SK-N-SH (cell line): Measurements from ENCODE around the gene FOXK1. TPM values are rescaled to one million over a fixed set of nuclear protein-coding genes. Genes with fewer than 3 reads are reported as not detected.

Source experiments
- CTCF ChIA-PET: fragments of 300-600, 350-600 bp; formaldehyde crosslinking; extraction: SDS; loops from one replicate; lab custom pipeline; 2021; lab: Yijun Ruan, JAX
- POLR2A ChIA-PET: fragments of 350-600 bp; sonication (Branson Sonifier 250); formaldehyde crosslinking; extraction: SDS; loops from one replicate; lab custom pipeline; 2020; ENCODE audit warnings: antibody characterized with exemption, inconsistent platforms; lab: Yijun Ruan, JAX
- DNase-seq: peaks from one replicate; pipeline ENCODE4 v3.0.0; 2012
- H2AFZ ChIP-seq: fragments of 200-600 bp; sonication (generic); 2 replicates; pipeline ENCODE4 v1.8.1; 2016; ENCODE audit warnings: antibody characterized with exemption, mild to moderate bottlenecking, low read depth
- H3F3A ChIP-seq: fragments of 200-600 bp; sonication (generic); replicated peaks from 2 replicates; pipeline ENCODE3; 2016; ENCODE audit warnings: antibody characterized with exemption, mild to moderate bottlenecking; ENCODE audit not compliant: insufficient read depth
- H3K27ac ChIP-seq, 2 experiments: fragments of 200-500 bp in 1 of 2; fragments of 200-600 bp in 1 of 2; sonication (Bioruptor generic) in 1 of 2; sonication (generic), shearing (Covaris generic) in 1 of 2; 2 replicates each; pipeline versions ENCODE4 v1.5.1 to v1.6.1; 2014 to 2016; ENCODE audit warnings: low read depth in 2 of 2, inconsistent platforms in 1 of 2, low read length in 1 of 2, mild to moderate bottlenecking in 1 of 2, mixed read lengths in 1 of 2
- H3K27me3 ChIP-seq: fragments of 200-600 bp; sonication (generic), shearing (Covaris generic); 2 replicates; pipeline ENCODE4 v1.6.1; 2016; ENCODE audit warnings: mixed run types; ENCODE audit not compliant: insufficient read depth
- H3K36me3 ChIP-seq, 2 experiments: fragments of 200-500 bp in 1 of 2; fragments of 200-600 bp in 1 of 2; sonication (Bioruptor generic) in 1 of 2; sonication (generic) in 1 of 2; replicated peaks in 1 of 2; 2 replicates each; pipeline versions ENCODE3 to v1.5.1; 2014 to 2016; ENCODE audit warnings: low read length in 1 of 2, mild to moderate bottlenecking in 1 of 2; ENCODE audit not compliant: insufficient read depth in 2 of 2, control insufficient read depth in 1 of 2
- H3K4me1 ChIP-seq, 2 experiments: fragments of 200-500 bp in 1 of 2; fragments of 200-600 bp in 1 of 2; sonication (Bioruptor generic) in 1 of 2; sonication (generic), shearing (Covaris generic) in 1 of 2; 2 replicates each; pipeline versions ENCODE4 v1.5.1 to v1.6.1; 2014 to 2016; ENCODE audit warnings: low read depth in 1 of 2, low read length in 1 of 2, mixed run types in 1 of 2; ENCODE audit not compliant: insufficient read depth in 2 of 2, control insufficient read depth in 1 of 2
- H3K4me2 ChIP-seq: fragments of 200-600 bp; sonication (generic), shearing (Covaris generic); 2 replicates; pipeline ENCODE4 v1.6.1; 2017; ENCODE audit warnings: mixed run types
- H3K4me3 ChIP-seq, 2 experiments: fragments of 200-500 bp in 1 of 2; fragments of 200-600 bp in 1 of 2; sonication (Bioruptor generic) in 1 of 2; sonication (generic), shearing (Covaris generic) in 1 of 2; 2 replicates each; pipeline versions ENCODE4 v1.5.1 to v1.8.1; 2014 to 2016; ENCODE audit warnings: low read depth in 2 of 2, inconsistent platforms in 1 of 2, low read length in 1 of 2, mild to moderate bottlenecking in 1 of 2, mixed read lengths in 1 of 2, moderate library complexity in 1 of 2
- H3K79me2 ChIP-seq: fragments of 200-600 bp; sonication (generic); 2 replicates; pipeline ENCODE4 v1.8.1; 2017; ENCODE audit warnings: mild to moderate bottlenecking; ENCODE audit not compliant: insufficient read depth
- H3K9ac ChIP-seq: fragments of 200-600 bp; sonication (generic); 2 replicates; pipeline ENCODE4 v1.6.1; 2017; ENCODE audit warnings: mixed run types
- H3K9me2 ChIP-seq: fragments of 200-600 bp; sonication (generic); 2 replicates; pipeline ENCODE4 v1.6.1; 2017; ENCODE audit warnings: mixed run types
- H3K9me3 ChIP-seq: fragments of 200-600 bp; sonication (generic); 2 replicates; pipeline ENCODE4 v1.6.1; 2017; ENCODE audit warnings: mixed run types, mild to moderate bottlenecking, moderate library complexity
- H4K20me1 ChIP-seq: fragments of 200-600 bp; sonication (generic); 2 replicates; pipeline ENCODE4 v1.6.1; 2017; ENCODE audit warnings: mild to moderate bottlenecking, mixed run types; ENCODE audit not compliant: insufficient read depth
- CHD2 ChIP-seq: fragments of 150-350 bp; IDR thresholded peaks from 2 replicates; pipeline ENCODE4 v1.6.1; 2018; ENCODE audit warnings: low read length; ENCODE audit not compliant: partially characterized antibody
- ELF1 ChIP-seq: IDR thresholded peaks from 2 replicates; pipeline ENCODE4 v1.4.0; 2012
- FOSL2 ChIP-seq: IDR thresholded peaks from 2 replicates; pipeline ENCODE4 v1.4.0; 2012; ENCODE audit warnings: low read depth, mild to moderate bottlenecking, moderate library complexity, borderline replicate concordance
- FOXM1 ChIP-seq: IDR thresholded peaks from 2 replicates; pipeline ENCODE4 v1.4.0; 2012; ENCODE audit warnings: low read depth, mild to moderate bottlenecking
- GABPA ChIP-seq: IDR thresholded peaks from 2 replicates; pipeline ENCODE4 v1.4.0; 2012; ENCODE audit warnings: low read depth, mild to moderate bottlenecking
- GATA2 ChIP-seq: sonication (generic); formaldehyde crosslinking; IDR thresholded peaks from 2 replicates; pipeline ENCODE4 v1.5.0; 2020; ENCODE audit warnings: mild to moderate bottlenecking, missing genetic modification reagents
- NRF1 ChIP-seq: IDR thresholded peaks from 2 replicates; pipeline ENCODE4 v1.6.1; 2012; ENCODE audit warnings: low read depth, mild to moderate bottlenecking, low read length
- POLR2AphosphoS5 ChIP-seq: IDR thresholded peaks from 2 replicates; pipeline ENCODE4 v1.6.1; 2012; ENCODE audit warnings: low read depth, low read length
- RAD21 ChIP-seq: IDR thresholded peaks from 2 replicates; pipeline ENCODE4 v1.6.1; 2012; ENCODE audit warnings: mild to moderate bottlenecking, low read length
- REST ChIP-seq: IDR thresholded peaks from 2 replicates; pipeline ENCODE4 v1.6.1; 2012; ENCODE audit warnings: mild to moderate bottlenecking, low read depth, low read length, moderate library complexity
- RFX5 ChIP-seq: IDR thresholded peaks from 2 replicates; pipeline ENCODE4 v1.6.1; 2012; ENCODE audit warnings: mild to moderate bottlenecking, improper control_type of control experiment, low read length
- RXRA ChIP-seq: IDR thresholded peaks from 2 replicates; pipeline ENCODE4 v1.4.0; 2012; ENCODE audit warnings: low read depth, mild to moderate bottlenecking, borderline replicate concordance
- SIN3A ChIP-seq: IDR thresholded peaks from 2 replicates; pipeline ENCODE4 v1.6.1; 2012; ENCODE audit warnings: low read depth, mild to moderate bottlenecking, low read length, moderate library complexity, borderline replicate concordance
- TAF1 ChIP-seq: IDR thresholded peaks from 2 replicates; pipeline ENCODE4 v1.6.1; 2012; ENCODE audit warnings: low read depth, mild to moderate bottlenecking, low read length, moderate library complexity, borderline replicate concordance
- TEAD4 ChIP-seq: IDR thresholded peaks from 2 replicates; pipeline ENCODE4 v1.4.0; 2012; ENCODE audit warnings: mild to moderate bottlenecking, borderline replicate concordance; ENCODE audit not compliant: insufficient read depth
- YY1 ChIP-seq: IDR thresholded peaks from 2 replicates; pipeline ENCODE4 v1.4.0; 2012; ENCODE audit warnings: low read depth, mild to moderate bottlenecking
- WGBS: methylation state at CpG from one replicate; pipeline ENCODE4 v1.1.6; 2017; ENCODE audit warnings: low lambda C conversion rate; 5-methylcytosine and 5-hydroxymethylcytosine counted together
- polyA plus RNA-seq, 3 experiments: library from polyadenylated mRNA; depleted of rRNA; stranded (reverse); fragments of >200 nt; gene quantifications; 2 replicates each; pipeline ENCODE4 v1.2.3, GENCODE V29; 2012
- TF ChIP-seq, protein P1 (sequence below): IDR thresholded peaks from 2 replicates; pipeline ENCODE4 v1.4.0; 2012; ENCODE audit warnings: low read depth, borderline replicate concordance
- TF ChIP-seq, protein P2 (sequence below): IDR thresholded peaks from 2 replicates; pipeline ENCODE4 v1.4.0; 2012; ENCODE audit warnings: low read depth, borderline replicate concordance

The FOXK1 gene
- polyA plus RNA-seq, 1 of the 3 experiments (the other 2 are of a cell fraction) = 4.7 TPM

GRCh38 chr7:4806983-4807597, 125.0 kb downstream of the FOXK1 start:
- Histone ChIP-seq H3K9ac (no peak overlapping the region), H4K20me1 (no peaks in the 10 kb centered on the region), H3K27ac (no peak overlapping the region), H3K79me2 (no peaks in the 10 kb centered on the region), H3K4me2 (no peak overlapping the region), H3K4me3 (no peak overlapping the region), H3K9me3 (no peaks in the 10 kb centered on the region), H3K36me3 (no peaks in the 10 kb centered on the region), H2AFZ (no peak overlapping the region), H3K4me1 (no peaks in the 10 kb centered on the region), H3F3A (peaks cover 3% of the 10 kb centered on the region), H3K9me2 (no peaks in the 10 kb centered on the region), H3K27me3 (no peaks in the 10 kb centered on the region)
- POLR2A ChIA-PET = no interaction called here
- TF ChIP-seq TAF1 (no peak), POLR2AphosphoS5 (no peak), YY1 (no peak)
- TF ChIP-seq, protein P1, sequence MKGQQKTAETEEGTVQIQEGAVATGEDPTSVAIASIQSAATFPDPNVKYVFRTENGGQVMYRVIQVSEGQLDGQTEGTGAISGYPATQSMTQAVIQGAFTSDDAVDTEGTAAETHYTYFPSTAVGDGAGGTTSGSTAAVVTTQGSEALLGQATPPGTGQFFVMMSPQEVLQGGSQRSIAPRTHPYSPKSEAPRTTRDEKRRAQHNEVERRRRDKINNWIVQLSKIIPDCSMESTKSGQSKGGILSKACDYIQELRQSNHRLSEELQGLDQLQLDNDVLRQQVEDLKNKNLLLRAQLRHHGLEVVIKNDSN = no peak
- WGBS = 80% methylated on average over 17 of the region's 17 CpGs
- no peak for DNase-seq
- CTCF ChIA-PET = interaction anchor here (1.4 to 3.4 kb wide), 2 partner anchors 9 to 76 kb away, joined by 11 read pairs; partner anchors contain the start of gene RADIL

DNA sequence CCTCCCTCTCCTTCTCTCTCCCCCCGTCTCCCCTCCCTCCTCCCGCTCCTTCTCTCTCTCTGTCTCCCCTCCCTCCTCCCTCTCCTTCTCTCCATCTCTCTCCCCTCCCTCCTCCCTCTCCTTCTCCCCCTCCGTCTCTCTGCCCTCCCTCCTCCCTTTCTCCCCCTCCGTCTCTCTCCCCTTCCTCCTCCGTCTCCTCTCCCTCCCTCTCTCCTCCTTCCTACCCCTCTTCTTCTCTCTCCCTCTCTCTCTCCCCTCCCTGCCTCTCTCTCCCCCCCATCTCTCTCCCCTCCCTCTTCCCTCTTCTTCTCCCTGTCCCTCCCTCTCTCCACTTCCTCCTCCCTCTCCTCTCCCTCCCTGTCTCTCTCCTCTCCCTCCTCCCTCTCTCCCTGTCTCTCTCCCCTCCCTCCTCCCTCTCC, 125.5 kb downstream of the FOXK1 start:
- Histone ChIP-seq H3K9me2 (no peaks in the 10 kb centered on the region), H3K4me2 (no peak overlapping the region), H3K36me3 (no peaks in the 10 kb centered on the region), H3K9ac (no peak overlapping the region), H4K20me1 (no peaks in the 10 kb centered on the region), H3K27ac (no peak overlapping the region), H3K79me2 (no peaks in the 10 kb centered on the region), H3K27me3 (no peaks in the 10 kb centered on the region), H3F3A (peaks cover 3% of the 10 kb centered on the region), H2AFZ (no peak overlapping the region), H3K9me3 (no peaks in the 10 kb centered on the region), H3K4me1 (no peaks in the 10 kb centered on the region), H3K4me3 (no peak overlapping the region)
- DNase-seq = no peak
- 79% methylated on average over 5 of the region's 5 CpGs for WGBS
- CTCF ChIA-PET = interaction anchor here (1.0 to 2.5 kb wide), 3 partner anchors 9 to 23 kb away, joined by 4 to 19 read pairs (median 6); no protein-coding TSS in a partner anchor
- TF ChIP-seq RAD21 = no peak
- no peak for TF ChIP-seq FOSL2
- no peak for TF ChIP-seq SIN3A
- TF ChIP-seq REST = no peak
- TF ChIP-seq TAF1 = no peak
- TF ChIP-seq CHD2 = no peak
- TF ChIP-seq FOXM1 = no peak
- no peak for TF ChIP-seq POLR2AphosphoS5
- TF ChIP-seq GABPA = no peak
- TF ChIP-seq RFX5 = no peak
- TF ChIP-seq RXRA = no peak
- TF ChIP-seq ELF1 = no peak
- no peak for TF ChIP-seq GATA2 (CRISPR knock-in tag)
- TF ChIP-seq YY1 = no peak
- no peak for TF ChIP-seq NRF1
- TF ChIP-seq TEAD4 = no peak
- TF ChIP-seq, protein P2, sequence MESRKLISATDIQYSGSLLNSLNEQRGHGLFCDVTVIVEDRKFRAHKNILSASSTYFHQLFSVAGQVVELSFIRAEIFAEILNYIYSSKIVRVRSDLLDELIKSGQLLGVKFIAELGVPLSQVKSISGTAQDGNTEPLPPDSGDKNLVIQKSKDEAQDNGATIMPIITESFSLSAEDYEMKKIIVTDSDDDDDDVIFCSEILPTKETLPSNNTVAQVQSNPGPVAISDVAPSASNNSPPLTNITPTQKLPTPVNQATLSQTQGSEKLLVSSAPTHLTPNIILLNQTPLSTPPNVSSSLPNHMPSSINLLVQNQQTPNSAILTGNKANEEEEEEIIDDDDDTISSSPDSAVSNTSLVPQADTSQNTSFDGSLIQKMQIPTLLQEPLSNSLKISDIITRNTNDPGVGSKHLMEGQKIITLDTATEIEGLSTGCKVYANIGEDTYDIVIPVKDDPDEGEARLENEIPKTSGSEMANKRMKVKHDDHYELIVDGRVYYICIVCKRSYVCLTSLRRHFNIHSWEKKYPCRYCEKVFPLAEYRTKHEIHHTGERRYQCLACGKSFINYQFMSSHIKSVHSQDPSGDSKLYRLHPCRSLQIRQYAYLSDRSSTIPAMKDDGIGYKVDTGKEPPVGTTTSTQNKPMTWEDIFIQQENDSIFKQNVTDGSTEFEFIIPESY = no peak
- POLR2A ChIA-PET = no interaction called here
